SK-N-MC (cell line): Measurements from ENCODE around the gene PLCD1.

Experiments
- DNase-seq: peaks from one replicate; pipeline ENCODE4 v3.0.0-alpha.2; 2011; ENCODE audit warnings: low read depth, low spot score
- H3K27ac ChIP-seq: fragments of 200-600 bp; sonication (generic); 2 replicates; pipeline ENCODE4 v1.5.1; 2016; ENCODE audit warnings: mixed run types
- H3K36me3 ChIP-seq: fragments of 200-600 bp; sonication (generic); 2 replicates; pipeline ENCODE4 v1.6.1; 2017; ENCODE audit warnings: antibody characterized with exemption, low read length, mixed read lengths; ENCODE audit not compliant: insufficient read depth
- H3K4me3 ChIP-seq: fragments of 200-600 bp; sonication (generic); 2 replicates; pipeline ENCODE4 v1.5.1; 2016
- H3K9ac ChIP-seq: fragments of 200-600 bp; sonication (generic); 2 replicates; pipeline ENCODE4 v1.8.0; 2017; ENCODE audit warnings: mixed run types, mixed read lengths; ENCODE audit not compliant: insufficient read length
- H3K9me3 ChIP-seq: fragments of 200-600 bp; sonication (generic); 2 replicates; pipeline ENCODE4 v1.6.1; 2017; ENCODE audit warnings: low read depth, mild to moderate bottlenecking, antibody characterized with exemption, low read length, moderate library complexity, mixed read lengths
- EZH2 ChIP-seq: fragments of 200-600 bp; sonication (generic); IDR thresholded peaks from one replicate; pipeline ENCODE4 v1.6.1; 2017; ENCODE audit warnings: antibody characterized with exemption
- FOXP2 ChIP-seq: optimal IDR thresholded peaks from 2 replicates; pipeline ENCODE3; 2011; ENCODE audit warnings: mild to moderate bottlenecking, moderate library complexity; ENCODE audit not compliant: insufficient read depth; ENCODE audit errors: extremely low read length, control extremely low read depth
- POLR2AphosphoS5 ChIP-seq: IDR thresholded peaks from 2 replicates; pipeline ENCODE4 v1.6.1; 2012; ENCODE audit warnings: mild to moderate bottlenecking, low read depth, low read length, borderline replicate concordance

Gene PLCD1

GRCh38 chr3:38011111-38011510, 18.3 kb downstream of the PLCD1 start:
- Histone ChIP-seq H3K27ac (no peak overlapping the region), H3K9ac (no peak overlapping the region), H3K9me3 (no peaks in the 10 kb centered on the region), H3K36me3 (no peaks in the 10 kb centered on the region), H3K4me3 (no peak overlapping the region)
- TF ChIP-seq POLR2AphosphoS5 (no peak), FOXP2 (no peak), EZH2 (no peak)
- no peak for DNase-seq

DNA sequence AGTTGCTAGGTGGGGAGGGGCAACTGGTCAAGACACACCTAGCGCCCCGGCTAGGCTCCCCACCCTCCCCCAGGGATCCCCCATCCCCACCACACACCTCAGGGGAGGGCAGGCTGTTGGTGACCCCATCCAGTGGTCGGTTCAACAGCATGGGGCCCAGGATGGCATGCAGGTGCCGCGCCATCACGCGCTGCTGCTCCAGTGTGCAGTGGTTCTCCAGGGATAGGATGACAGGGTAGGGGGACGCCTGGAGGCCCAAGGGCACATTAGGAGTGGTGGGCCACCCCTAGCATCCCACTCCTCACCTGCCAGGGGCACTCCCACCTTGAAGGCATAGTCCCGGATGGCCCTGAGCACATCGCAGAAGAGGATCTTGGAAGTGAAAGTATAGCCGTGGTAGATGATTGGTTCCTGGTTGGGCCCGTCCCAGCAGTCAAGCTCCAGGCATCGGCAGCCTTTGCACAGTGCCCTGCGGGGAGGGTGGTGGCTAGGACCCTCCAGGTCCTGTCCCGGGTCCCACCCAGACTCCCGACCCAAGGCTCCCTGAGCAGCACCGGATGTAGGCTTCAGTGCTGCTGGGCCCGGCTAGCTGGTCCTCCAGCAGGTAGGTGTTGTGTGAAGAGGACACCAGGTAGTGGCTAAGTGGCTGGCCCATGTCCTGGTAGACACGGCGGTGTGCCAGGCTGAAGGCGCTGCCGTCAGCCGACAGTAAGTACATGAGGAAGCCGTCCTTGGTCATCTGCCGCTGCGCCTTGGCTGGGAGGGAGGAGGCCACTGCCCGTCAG, 19.4 kb downstream of the PLCD1 start:
- no peak for DNase-seq
- no peak overlapping the region for H3K4me3 ChIP-seq
- H3K27ac ChIP-seq, result no peak overlapping the region
- no peaks in the 10 kb centered on the region for H3K9me3 ChIP-seq
- no peaks in the 10 kb centered on the region for H3K36me3 ChIP-seq
- no peak for TF ChIP-seq EZH2
- no peak for TF ChIP-seq POLR2AphosphoS5
- TF ChIP-seq FOXP2, result no peak
- H3K9ac ChIP-seq, result no peak overlapping the region

- TF ChIP-seq EZH2, result no peak
- no peak for TF ChIP-seq FOXP2
- TF ChIP-seq POLR2AphosphoS5, result no peak
- H3K4me3 ChIP-seq, result no peak overlapping the region
- no peaks in the 10 kb centered on the region for H3K36me3 ChIP-seq
- no peak for DNase-seq
- H3K9ac ChIP-seq, result no peak overlapping the region
- H3K9me3 ChIP-seq, result no peaks in the 10 kb centered on the region
- H3K27ac ChIP-seq, result no peak overlapping the region
These were observed 20.4 kb downstream of the PLCD1 start for GRCh38 chr3:38008971-38009580.

- no peak overlapping the region for H3K27ac ChIP-seq
- no peak overlapping the region for H3K4me3 ChIP-seq
- H3K36me3 ChIP-seq, result no peaks in the 10 kb centered on the region
- no peak for DNase-seq
- no peaks in the 10 kb centered on the region for H3K9me3 ChIP-seq
- TF ChIP-seq FOXP2 (no peak), EZH2 (no peak), POLR2AphosphoS5 (no peak)
- no peak overlapping the region for H3K9ac ChIP-seq
These were observed 21.2 kb downstream of the PLCD1 start for GRCh38 chr3:38008191-38008701.

GRCh38 chr3:38007754-38008090, 21.7 kb downstream of the PLCD1 start:
- Histone ChIP-seq H3K36me3 (no peaks in the 10 kb centered on the region), H3K4me3 (no peak overlapping the region), H3K27ac (no peak overlapping the region), H3K9ac (no peak overlapping the region), H3K9me3 (no peaks in the 10 kb centered on the region)
- DNase-seq, result no peak
- TF ChIP-seq FOXP2, result no peak
- TF ChIP-seq EZH2, result no peak
- TF ChIP-seq POLR2AphosphoS5, result no peak

DNA sequence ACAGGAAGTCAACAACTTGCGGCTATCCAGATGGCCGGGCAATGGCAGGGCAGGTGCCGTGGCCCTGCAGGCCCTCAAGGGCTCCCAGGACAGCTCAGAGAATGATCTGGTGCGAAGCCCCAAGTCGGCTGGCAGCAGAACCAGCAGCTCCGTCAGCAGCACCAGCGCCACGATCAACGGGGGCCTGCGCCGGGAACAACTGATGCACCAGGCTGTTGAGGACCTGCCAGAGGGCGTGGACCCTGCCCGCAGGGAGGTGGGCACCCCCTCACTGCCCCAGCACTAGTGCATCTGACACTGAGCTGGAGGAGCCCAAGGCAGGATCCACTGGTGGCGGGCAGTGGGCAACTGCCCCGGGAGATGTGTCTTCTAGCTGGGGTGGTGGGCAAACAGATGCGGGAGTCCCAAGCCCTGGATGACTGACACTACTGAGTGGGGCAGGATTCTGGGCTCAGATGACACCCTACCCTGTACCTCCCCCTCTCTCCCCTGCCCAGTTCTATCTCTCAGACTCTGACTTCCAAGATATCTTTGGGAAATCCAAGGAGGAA, 22.9 kb downstream of the PLCD1 start:
- TF ChIP-seq POLR2AphosphoS5 (no peak), EZH2 (no peak), FOXP2 (no peak)
- Histone ChIP-seq H3K4me3 (no peak overlapping the region), H3K9me3 (no peaks in the 10 kb centered on the region), H3K9ac (no peak overlapping the region), H3K36me3 (no peaks in the 10 kb centered on the region), H3K27ac (no peak overlapping the region)
- DNase-seq, result no peak

- Histone ChIP-seq H3K9ac (no peak overlapping the region), H3K27ac (no peak overlapping the region), H3K4me3 (no peak overlapping the region), H3K36me3 (no peaks in the 10 kb centered on the region), H3K9me3 (no peaks in the 10 kb centered on the region)
- TF ChIP-seq EZH2, result no peak
- TF ChIP-seq FOXP2, result no peak
- no peak for TF ChIP-seq POLR2AphosphoS5
- no peak for DNase-seq
These were observed 23.4 kb downstream of the PLCD1 start for GRCh38 chr3:38006031-38006430.
